PC-9 (cell line): ENCODE measurements around the gene GBGT1. TPM values are rescaled to one million over a fixed set of nuclear protein-coding genes. Genes with fewer than 3 reads are reported as not detected.

Experiments
- BruUV-seq: library from RNA; stranded (reverse); fragments of 400-500 nt; replicated peaks from 2 replicates; lab custom pipeline; 2021; lab: Mats Ljungman, UMichigan
- CTCF ChIA-PET: fragments of 300-600 bp; sonication (Branson Sonifier 250); formaldehyde crosslinking; loops from one replicate; lab custom pipeline; 2022; ENCODE audit warnings: antibody characterized with exemption; lab: Charles Lee
- POLR2A ChIA-PET: fragments of 300-600 bp; sonication (Branson Sonifier 250); formaldehyde crosslinking; loops from one replicate; lab custom pipeline; 2022; ENCODE audit warnings: antibody characterized with exemption; ENCODE audit not compliant: unreplicated experiment; lab: Charles Lee
- DNase-seq, 2 experiments: peaks; one replicate each; pipeline versions ENCODE4 v3.0.0 to v3.0.0-alpha.2; 2015 to 2022; ENCODE audit warnings: mixed read lengths in 1 of 2
- H2AFZ ChIP-seq: fragments of 200-600 bp; sonication (generic); 2 replicates; pipeline ENCODE4 v1.8.1; 2017; ENCODE audit warnings: antibody characterized with exemption
- H3F3A ChIP-seq: fragments of 200-600 bp; sonication (generic); 2 replicates; pipeline ENCODE4 v1.8.1; 2017; ENCODE audit warnings: antibody characterized with exemption, mild to moderate bottlenecking, low read depth; ENCODE audit not compliant: insufficient read depth
- H3K27ac ChIP-seq: fragments of 200-600 bp; sonication (generic); 2 replicates; pipeline ENCODE4 v1.6.1; 2016; ENCODE audit warnings: mixed run types
- H3K27me3 ChIP-seq: fragments of 200-600 bp; sonication (generic); 2 replicates; pipeline ENCODE4 v1.6.1; 2016; ENCODE audit warnings: low read depth, mixed run types; ENCODE audit not compliant: insufficient read depth
- H3K36me3 ChIP-seq: fragments of 200-600 bp; sonication (generic); 2 replicates; pipeline ENCODE4 v1.6.1; 2016; ENCODE audit warnings: low read depth, mixed run types
- H3K4me1 ChIP-seq: fragments of 200-600 bp; sonication (generic); replicated peaks from 2 replicates; pipeline ENCODE4 v1.6.1; 2016; ENCODE audit warnings: mixed run types; ENCODE audit not compliant: insufficient read depth
- H3K4me2 ChIP-seq: fragments of 200-600 bp; sonication (generic); 2 replicates; pipeline ENCODE4 v1.6.1; 2017; ENCODE audit warnings: mixed run types
- H3K4me3 ChIP-seq: fragments of 200-600 bp; sonication (generic); 2 replicates; pipeline ENCODE4 v1.6.1; 2016; ENCODE audit warnings: mixed run types
- H3K79me2 ChIP-seq: fragments of 200-600 bp; sonication (generic); 2 replicates; pipeline ENCODE4 v1.6.1; 2017; ENCODE audit warnings: low read depth, mixed run types
- H3K9me2 ChIP-seq: fragments of 200-600 bp; sonication (generic); 2 replicates; pipeline ENCODE4 v1.8.1; 2017; ENCODE audit warnings: mild to moderate bottlenecking; ENCODE audit not compliant: insufficient read depth
- H3K9me3 ChIP-seq: fragments of 200-600 bp; sonication (generic); 2 replicates; pipeline ENCODE4 v1.8.1; 2016; ENCODE audit warnings: low read depth; ENCODE audit not compliant: insufficient read depth
- H4K20me1 ChIP-seq: fragments of 200-600 bp; sonication (generic); 2 replicates; pipeline ENCODE4 v1.8.1; 2017; ENCODE audit not compliant: insufficient read depth
- CTCF ChIP-seq: fragments of 200-600 bp; sonication (generic); conservative IDR thresholded peaks from 2 replicates; pipeline ENCODE4 v1.6.1; 2017; ENCODE audit warnings: mixed run types, antibody characterized with exemption, mild to moderate bottlenecking, moderate library complexity
- EZH2 ChIP-seq: fragments of 200-600 bp; sonication (generic); IDR thresholded peaks from 2 replicates; pipeline ENCODE4 v1.8.0; 2017; ENCODE audit warnings: antibody characterized with exemption, low read depth
- intact Hi-C: fragments of 100-400 bp; cut with micrococcal nuclease; formaldehyde crosslinking; loops from one replicate; pipeline ENCODE4 v1.10.0; 2022; ENCODE audit not compliant: unreplicated experiment
- total RNA-seq: library from RNA; stranded (reverse); gene quantifications from 2 replicates; pipeline ENCODE4 v1.2.3, GENCODE V29; 2021

Gene GBGT1
- total RNA-seq, 1 experiment from 2014 or later, result 1.2 TPM

GRCh38 chr9:133117271-133118178 lies 46.2 kb downstream of the GBGT1 start:
- no peak for DNase-seq
- Histone ChIP-seq H3K4me3 (no peak overlapping the region), H3K4me2 (no peak overlapping the region), H3K27ac (no peak overlapping the region), H4K20me1 (peaks cover 47% of the 10 kb centered on the region), H3K4me1 (peaks cover 25% of the 10 kb centered on the region), H3F3A (peaks cover 22% of the 10 kb centered on the region; the same call in 1 of the 2 replicates), H3K9me3 (no peaks in the 10 kb centered on the region), H3K27me3 (no peaks in the 10 kb centered on the region), H3K79me2 (no peaks in the 10 kb centered on the region), H2AFZ (no peak overlapping the region), H3K36me3 (no peaks in the 10 kb centered on the region), H3K9me2 (no peaks in the 10 kb centered on the region)
- POLR2A ChIA-PET, result no interaction called here
- no peak for TF ChIP-seq EZH2
- TF ChIP-seq CTCF, result no peak
- intact Hi-C loops, result no loop called here
- CTCF ChIA-PET, result no interaction called here
- no TSS peak for BruUV-seq

GRCh38 chr9:133116346-133117231 lies 47.1 kb downstream of the GBGT1 start:
- Histone ChIP-seq H3K36me3 (no peaks in the 10 kb centered on the region), H3K79me2 (no peaks in the 10 kb centered on the region), H4K20me1 (peaks cover 54% of the 10 kb centered on the region), H3K9me2 (no peaks in the 10 kb centered on the region), H3F3A (peaks cover 14% of the 10 kb centered on the region; the same call in 1 of the 2 replicates), H3K4me2 (no peak overlapping the region), H3K27ac (no peak overlapping the region), H3K27me3 (no peaks in the 10 kb centered on the region), H3K4me1 (peaks cover 20% of the 10 kb centered on the region), H2AFZ (no peak overlapping the region), H3K9me3 (no peaks in the 10 kb centered on the region), H3K4me3 (no peak overlapping the region)
- CTCF ChIA-PET, result no interaction called here
- no TSS peak for BruUV-seq
- TF ChIP-seq EZH2 (no peak), CTCF (no peak)
- POLR2A ChIA-PET, result no interaction called here
- no peak for DNase-seq
- intact Hi-C loops, result no loop called here

GRCh38 chr9:133115604-133116345 lies 47.9 kb downstream of the GBGT1 start:
- no peaks in the 10 kb centered on the region for H3K79me2 ChIP-seq
- BruUV-seq, result no TSS peak
- ChIA-PET POLR2A (interaction anchor here (0.6 kb wide), 1 partner anchor 611 kb away, joined by 4 read pairs; no protein-coding TSS in a partner anchor), CTCF (interaction anchor here (0.6 to 1.8 kb wide), 2 partner anchors 28 to 405 kb away, joined by 3 to 15 read pairs; no protein-coding TSS in a partner anchor)
- no peaks in the 10 kb centered on the region for H3K27me3 ChIP-seq
- no peak overlapping the region for H3K4me2 ChIP-seq
- H3K4me3 ChIP-seq, result no peak overlapping the region
- intact Hi-C loops, result no loop called here
- TF ChIP-seq CTCF (no peak), EZH2 (no peak)
- no peak overlapping the region for H3K27ac ChIP-seq
- DNase-seq, result no peak
- no peaks in the 10 kb centered on the region for H3K9me3 ChIP-seq
- no peaks in the 10 kb centered on the region for H3K9me2 ChIP-seq
- peaks cover 10% of the 10 kb centered on the region; the same call in 1 of the 2 replicates for H3F3A ChIP-seq
- H3K4me1 ChIP-seq, result peaks cover 17% of the 10 kb centered on the region
- no peak overlapping the region for H2AFZ ChIP-seq
- H3K36me3 ChIP-seq, result no peaks in the 10 kb centered on the region
- peaks cover 54% of the 10 kb centered on the region for H4K20me1 ChIP-seq
